ENCODE results near the gene LARP4B. TPM values are rescaled to one million over a fixed set of nuclear protein-coding genes. Genes with fewer than 3 reads are reported as not detected.

The LARP4B gene
- total RNA-seq, 1 donor from 2014 or later: 59.0 TPM

DNA sequence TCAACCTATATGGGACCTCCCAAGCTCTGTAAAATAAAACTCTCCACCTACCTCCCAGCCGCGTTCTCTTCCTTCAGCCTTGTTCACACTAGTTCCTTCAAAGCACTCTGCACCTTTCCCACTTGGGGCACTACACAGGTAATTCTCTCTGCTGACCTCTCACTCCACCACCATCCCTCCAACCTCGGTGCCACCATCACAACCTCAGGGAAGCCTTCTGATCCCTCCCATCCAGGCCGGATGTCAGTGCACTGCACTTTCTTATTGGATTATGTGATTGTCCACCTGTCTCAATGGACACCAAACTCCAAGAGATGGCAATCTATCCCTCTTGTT lies 7.0 kb downstream of the LARP4B start:
- no peak for DNase-seq

- DNase-seq: no peak
Measured at GRCh38 chr10:923844-924523, 7.5 kb downstream of the LARP4B start.

GRCh38 chr10:921471-922414 lies 9.8 kb downstream of the LARP4B start:
- DNase-seq: no peak

GRCh38 chr10:920450-920849 lies 11.1 kb downstream of the LARP4B start:
- no peak for DNase-seq

- DNase-seq: no peak
Measured at GRCh38 chr10:919481-919880, 12.0 kb downstream of the LARP4B start.

DNA sequence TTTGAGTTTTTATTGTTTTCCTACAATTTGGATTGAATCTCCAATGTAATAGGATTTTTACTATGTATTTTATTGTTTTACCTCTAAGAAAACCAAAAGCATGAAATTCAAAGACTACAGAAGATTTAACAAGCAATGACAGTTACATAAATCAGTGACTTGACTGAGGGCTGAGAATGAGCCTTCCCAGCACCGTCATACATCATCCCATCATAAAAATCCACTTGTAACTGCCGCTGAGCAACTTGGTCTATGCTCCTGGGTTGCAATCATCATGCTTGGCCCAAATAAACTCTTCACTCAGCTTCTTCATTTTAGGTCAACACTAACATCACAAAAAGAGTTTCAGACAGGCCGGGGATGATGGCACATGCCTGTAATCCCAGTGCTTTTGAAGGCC lies 13.5 kb downstream of the LARP4B start:
- no peak for DNase-seq

DNA sequence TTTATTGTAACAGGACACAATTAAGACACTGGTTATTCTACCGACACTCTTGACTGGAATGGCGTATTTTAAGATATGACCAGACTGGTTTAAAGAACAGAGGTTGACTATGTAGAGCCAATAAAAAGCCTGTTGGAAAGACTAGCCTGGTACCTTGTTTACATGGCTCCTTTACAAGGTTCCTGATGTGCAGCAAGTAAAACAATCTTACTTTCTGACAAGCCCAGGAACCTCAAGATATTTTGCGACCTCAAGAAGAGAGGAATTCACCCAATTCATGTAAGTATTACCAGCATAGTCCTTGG lies 14.1 kb downstream of the LARP4B start:
- no peak for DNase-seq

- DNase-seq: no peak
Measured at GRCh38 chr10:916716-917415, 14.6 kb downstream of the LARP4B start.

- DNase-seq: peak; percentile 16
Measured at GRCh38 chr10:909831-910230, 21.7 kb downstream of the LARP4B start.

GRCh38 chr10:905972-906371 lies 25.5 kb downstream of the LARP4B start:
- DNase-seq: no peak

GRCh38 chr10:905503-905902 lies 26.0 kb downstream of the LARP4B start:
- no peak for DNase-seq

- no peak for DNase-seq
Measured at GRCh38 chr10:904403-904802, 27.1 kb downstream of the LARP4B start.

DNA sequence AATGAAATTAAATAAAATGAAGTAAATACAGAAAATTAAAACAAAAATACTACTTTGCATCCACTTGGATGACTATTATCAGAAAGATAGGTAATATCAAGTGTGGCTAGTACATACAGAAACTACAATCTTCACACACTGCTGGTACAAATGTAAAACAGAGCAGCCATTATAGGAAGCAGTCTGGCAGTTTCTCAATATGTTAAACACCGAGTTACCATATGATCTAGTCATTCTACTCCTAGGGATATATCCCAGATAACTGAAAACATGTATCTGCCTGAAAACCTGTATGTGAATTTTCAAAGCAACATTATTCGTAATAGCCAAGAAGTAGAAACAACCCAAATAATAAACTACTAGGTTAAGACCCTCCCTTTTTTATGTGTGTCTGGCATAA lies 33.4 kb downstream of the LARP4B start:
- no peak for DNase-seq

GRCh38 chr10:896982-897381 lies 34.5 kb downstream of the LARP4B start:
- DNase-seq: no peak

GRCh38 chr10:895324-895723 lies 36.2 kb downstream of the LARP4B start:
- no peak for DNase-seq

DNA sequence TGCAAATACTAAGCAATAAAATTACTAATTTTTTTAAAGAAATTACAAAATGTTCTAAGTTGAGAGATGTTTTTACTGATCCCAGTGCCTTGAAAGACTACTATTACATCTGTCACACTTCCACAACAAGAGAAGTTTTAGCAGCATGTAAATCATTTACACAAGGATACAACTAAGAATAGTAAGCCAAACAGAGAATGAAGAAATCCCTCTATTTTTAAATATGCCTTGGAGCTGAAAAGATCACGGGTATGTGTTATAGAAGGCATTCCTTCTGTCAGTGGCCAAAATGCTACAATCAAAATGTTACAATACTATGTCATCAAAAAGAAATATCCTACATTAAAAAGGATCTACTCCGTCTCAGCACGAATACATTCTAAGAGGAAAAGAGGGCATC lies 52.6 kb downstream of the LARP4B start:
- DNase-seq: no peak

GRCh38 chr10:878333-878759 lies 53.2 kb downstream of the LARP4B start:
- no peak for DNase-seq

- peak; percentile 16 for DNase-seq
Measured at GRCh38 chr10:876438-876837, 55.1 kb downstream of the LARP4B start.

DNA sequence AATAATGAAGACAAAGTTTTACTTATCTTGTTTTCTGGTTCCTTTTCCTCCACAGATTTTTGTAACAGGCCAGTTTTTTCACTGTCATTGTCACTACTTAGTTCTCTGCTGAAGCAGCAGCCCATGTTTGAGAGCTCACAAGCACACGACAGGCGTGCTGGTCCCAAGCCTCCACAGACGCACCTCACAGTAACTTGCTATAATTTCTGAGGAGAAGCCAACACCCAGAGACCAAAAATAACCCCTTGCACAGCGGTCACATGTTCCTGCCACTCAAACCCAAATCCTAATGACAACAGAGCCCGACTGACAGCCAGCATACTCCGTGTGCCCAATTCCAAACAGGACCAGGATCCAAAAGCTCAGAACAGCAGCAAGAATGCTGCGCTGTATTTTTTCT lies 58.5 kb downstream of the LARP4B start:
- peak; percentile 70 for DNase-seq

- DNase-seq: no peak
Measured at GRCh38 chr10:871951-872403, 59.5 kb downstream of the LARP4B start.

GRCh38 chr10:870564-871166 lies 60.8 kb downstream of the LARP4B start:
- no peak for DNase-seq

DNA sequence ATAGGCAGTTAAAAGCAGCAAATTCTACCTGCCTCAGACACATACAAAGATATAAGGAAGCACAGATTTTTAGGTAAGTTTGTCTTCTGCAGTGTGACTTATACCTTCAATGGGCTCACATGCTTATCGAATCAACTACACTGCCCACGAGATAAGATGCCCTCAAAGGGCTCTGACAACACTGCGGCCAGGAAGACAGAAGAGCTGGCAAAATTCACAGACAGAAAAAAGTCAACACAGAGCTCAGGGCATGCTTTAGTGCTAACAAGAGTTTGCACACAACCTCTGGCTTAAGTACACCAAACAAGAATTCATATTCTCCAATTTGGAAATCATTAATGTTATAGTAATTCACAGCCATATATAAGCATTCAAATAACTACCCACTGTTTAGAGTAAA lies 62.3 kb downstream of the LARP4B start:
- no peak for DNase-seq

DNA sequence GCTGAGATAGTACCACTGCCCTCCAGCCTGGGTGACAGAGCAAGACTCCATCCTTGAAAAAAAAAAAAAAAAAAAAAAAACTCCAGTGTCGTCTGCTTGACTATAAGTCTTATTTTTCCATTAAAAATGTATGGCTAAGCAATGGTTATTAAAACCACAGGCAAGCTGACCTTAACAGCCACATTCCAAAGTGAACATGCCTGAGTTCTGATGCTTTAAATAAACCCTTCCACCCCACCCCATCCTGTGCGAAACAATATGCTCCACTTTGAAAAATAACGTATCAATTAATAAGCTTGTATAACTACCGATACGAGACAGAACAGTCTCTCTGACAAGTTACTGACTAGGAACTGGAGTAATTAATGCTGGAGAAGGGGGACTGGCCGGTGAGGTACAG lies 63.7 kb downstream of the LARP4B start:
- no peak for DNase-seq
